BE2C (cell line): Measurements from ENCODE around the gene CMTM2.

Source experiments
- DNase-seq: peaks from one replicate; pipeline ENCODE4 v3.0.0-alpha.2; 2020
- H3K27me3 ChIP-seq: fragments of 250-450 bp; sonication (Bioruptor Pico); 2 replicates; pipeline ENCODE4 v1.5.1; 2020; ENCODE audit warnings: mild to moderate bottlenecking
- H3K36me3 ChIP-seq: fragments of 250-450 bp; sonication (Bioruptor Pico); 2 replicates; pipeline ENCODE4 v1.5.1; 2020; ENCODE audit warnings: mild to moderate bottlenecking
- H3K4me1 ChIP-seq: fragments of 250-450 bp; sonication (Bioruptor Pico); 2 replicates; pipeline ENCODE4 v1.5.1; 2020
- H3K4me3 ChIP-seq: 2 replicates; pipeline ENCODE4 v1.5.1; 2011; ENCODE audit warnings: low read depth, low read length
- H3K9me3 ChIP-seq: fragments of 250-450 bp; sonication (Bioruptor Pico); 2 replicates; pipeline ENCODE4 v1.5.1; 2020
- TF ChIP-seq, protein P1 (sequence below): IDR thresholded peaks from 2 replicates; pipeline ENCODE4 v1.5.1; 2012; ENCODE audit warnings: mild to moderate bottlenecking, low read depth, low read length

The CMTM2 gene

GRCh38 chr16:66574081-66574480 is 5.2 kb upstream of the CMTM2 start:
- H3K4me1 ChIP-seq, result no peaks in the 10 kb centered on the region
- TF ChIP-seq, protein P1, sequence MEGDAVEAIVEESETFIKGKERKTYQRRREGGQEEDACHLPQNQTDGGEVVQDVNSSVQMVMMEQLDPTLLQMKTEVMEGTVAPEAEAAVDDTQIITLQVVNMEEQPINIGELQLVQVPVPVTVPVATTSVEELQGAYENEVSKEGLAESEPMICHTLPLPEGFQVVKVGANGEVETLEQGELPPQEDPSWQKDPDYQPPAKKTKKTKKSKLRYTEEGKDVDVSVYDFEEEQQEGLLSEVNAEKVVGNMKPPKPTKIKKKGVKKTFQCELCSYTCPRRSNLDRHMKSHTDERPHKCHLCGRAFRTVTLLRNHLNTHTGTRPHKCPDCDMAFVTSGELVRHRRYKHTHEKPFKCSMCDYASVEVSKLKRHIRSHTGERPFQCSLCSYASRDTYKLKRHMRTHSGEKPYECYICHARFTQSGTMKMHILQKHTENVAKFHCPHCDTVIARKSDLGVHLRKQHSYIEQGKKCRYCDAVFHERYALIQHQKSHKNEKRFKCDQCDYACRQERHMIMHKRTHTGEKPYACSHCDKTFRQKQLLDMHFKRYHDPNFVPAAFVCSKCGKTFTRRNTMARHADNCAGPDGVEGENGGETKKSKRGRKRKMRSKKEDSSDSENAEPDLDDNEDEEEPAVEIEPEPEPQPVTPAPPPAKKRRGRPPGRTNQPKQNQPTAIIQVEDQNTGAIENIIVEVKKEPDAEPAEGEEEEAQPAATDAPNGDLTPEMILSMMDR, result no peak
- no peaks in the 10 kb centered on the region for H3K36me3 ChIP-seq

DNA sequence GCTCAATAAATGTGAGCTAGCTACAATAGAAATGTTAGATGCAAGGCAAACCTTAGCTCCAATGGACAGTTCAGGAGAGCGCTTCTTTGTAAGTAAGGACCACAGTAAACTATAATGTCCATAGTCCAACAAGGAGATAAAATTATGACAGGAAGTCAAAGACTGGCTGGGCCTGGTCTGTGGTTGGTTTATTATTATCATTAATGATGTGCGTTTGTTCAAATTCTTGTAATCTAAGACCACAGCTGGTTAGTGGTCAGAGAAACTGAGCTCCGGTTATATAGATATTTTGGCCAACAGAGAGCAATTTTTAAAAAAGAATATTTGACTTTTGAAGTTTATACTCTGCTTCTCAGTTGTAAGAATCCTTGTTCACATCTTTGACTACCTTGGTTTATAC is 4.7 kb upstream of the CMTM2 start:
- Histone ChIP-seq H3K4me3 (no peak overlapping the region), H3K27me3 (peaks cover 18% of the 10 kb centered on the region), H3K9me3 (peaks cover 2% of the 10 kb centered on the region; the same call in 1 of the 2 replicates), H3K36me3 (no peaks in the 10 kb centered on the region), H3K4me1 (no peaks in the 10 kb centered on the region)
- DNase-seq, result no peak
- TF ChIP-seq, protein P1, result no peak

More at GRCh38 chr16:66574081-66574480, 5.2 kb upstream of the CMTM2 start:
- no peak for DNase-seq
- Histone ChIP-seq H3K9me3 (peaks cover 1% of the 10 kb centered on the region; the same call in 1 of the 2 replicates), H3K4me3 (no peak overlapping the region), H3K27me3 (peaks cover 13% of the 10 kb centered on the region)

DNA sequence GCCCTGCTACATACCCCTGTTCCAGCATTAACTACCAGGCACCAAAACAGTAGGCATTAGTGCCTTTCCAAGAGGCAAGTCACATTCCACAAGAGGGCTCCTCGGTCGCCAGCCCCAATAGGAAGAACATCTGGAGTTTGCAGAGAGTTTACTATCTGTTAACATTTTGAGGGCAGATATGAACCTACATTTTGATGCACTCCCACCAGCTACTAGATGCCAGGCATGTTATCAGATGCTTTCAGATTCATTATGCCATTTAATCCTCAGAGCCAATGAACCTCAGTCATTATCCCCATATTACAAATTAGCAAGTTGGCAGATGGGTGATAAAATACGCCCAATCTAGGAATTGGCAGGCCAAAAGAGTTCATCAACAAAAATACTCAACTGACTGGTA is 4.2 kb upstream of the CMTM2 start:
- Histone ChIP-seq H3K36me3 (no peaks in the 10 kb centered on the region), H3K4me3 (no peak overlapping the region), H3K9me3 (peaks cover 2% of the 10 kb centered on the region; the same call in 1 of the 2 replicates), H3K4me1 (no peaks in the 10 kb centered on the region), H3K27me3 (peaks cover 18% of the 10 kb centered on the region)
- no peak for DNase-seq
- TF ChIP-seq, protein P1, result no peak

- TF ChIP-seq, protein P1, result no peak
- H3K4me3 ChIP-seq, result no peak overlapping the region
- DNase-seq, result no peak
- H3K4me1 ChIP-seq, result no peaks in the 10 kb centered on the region
- H3K36me3 ChIP-seq, result no peaks in the 10 kb centered on the region
- peaks cover 2% of the 10 kb centered on the region; the same call in 1 of the 2 replicates for H3K9me3 ChIP-seq
- H3K27me3 ChIP-seq, result peaks cover 18% of the 10 kb centered on the region
Measured at GRCh38 chr16:66576296-66576695, 3.0 kb upstream of the CMTM2 start.

DNA sequence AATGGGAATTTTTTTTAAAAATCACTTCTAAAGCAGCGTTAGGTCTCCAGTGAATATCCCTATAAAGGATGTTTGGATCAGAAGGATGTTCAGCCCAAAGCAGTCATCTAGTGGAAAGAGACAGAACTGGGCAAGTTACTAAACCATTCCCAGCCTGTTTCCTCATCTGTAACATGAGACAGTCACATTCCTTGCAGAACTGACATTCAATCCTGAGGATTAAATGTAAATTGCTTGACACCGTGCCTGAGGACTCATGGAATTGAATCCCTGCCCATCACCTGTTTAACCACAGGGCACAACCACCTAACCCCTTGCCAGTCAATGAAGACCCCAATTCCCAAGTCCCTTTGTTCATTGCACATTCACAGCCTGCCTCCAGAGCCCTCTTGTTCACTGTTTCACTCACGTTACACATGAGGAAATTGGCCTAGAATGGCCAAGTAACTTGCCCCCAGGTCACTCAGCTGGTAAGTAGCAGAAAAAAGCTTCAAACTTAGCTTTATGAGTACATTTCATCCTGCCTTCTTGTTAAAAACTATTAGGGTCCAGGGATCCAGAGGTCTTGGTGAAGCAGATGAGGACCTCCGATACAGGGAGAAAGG is 1.4 kb downstream of the CMTM2 start:
- Histone ChIP-seq H3K4me3 (no peak overlapping the region), H3K36me3 (no peaks in the 10 kb centered on the region), H3K9me3 (peaks cover 2% of the 10 kb centered on the region), H3K4me1 (no peaks in the 10 kb centered on the region), H3K27me3 (peaks cover 18% of the 10 kb centered on the region)
- TF ChIP-seq, protein P1, result no peak
- DNase-seq, result no peak

DNA sequence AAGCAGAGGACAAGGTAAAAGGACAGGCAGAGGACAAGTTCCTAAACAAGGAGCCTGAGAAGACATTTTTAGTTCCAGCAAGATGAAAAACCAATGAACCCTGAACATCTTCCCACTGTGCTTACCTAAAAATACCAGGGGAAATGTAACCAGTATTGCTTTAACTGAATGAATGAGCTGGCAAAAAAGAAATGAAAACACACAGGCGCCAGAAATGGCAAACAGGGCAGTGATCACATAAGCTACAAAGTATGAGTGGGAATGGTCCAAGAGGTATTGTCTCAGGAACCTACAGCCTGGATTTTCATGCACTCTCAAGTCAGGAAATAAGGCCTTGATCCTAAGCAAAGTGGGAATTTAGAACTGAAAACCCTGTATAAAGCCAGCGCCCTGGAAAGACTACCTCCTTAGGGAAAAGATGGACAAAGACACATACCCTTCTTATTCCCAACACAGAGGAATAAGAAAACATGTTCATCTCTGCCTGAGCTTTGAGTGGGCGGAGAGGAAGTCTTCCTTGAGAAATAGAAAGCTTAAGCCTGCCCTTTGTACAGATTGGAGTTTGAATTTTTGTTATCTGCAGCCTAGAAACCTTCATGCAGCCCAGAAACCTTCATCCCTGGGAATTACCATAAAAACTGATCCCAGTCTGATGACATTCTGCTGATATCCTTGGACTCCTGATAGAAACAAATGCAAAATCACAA is 2.1 kb downstream of the CMTM2 start:
- TF ChIP-seq, protein P1, result no peak
- H3K9me3 ChIP-seq, result peaks cover 2% of the 10 kb centered on the region
- no peaks in the 10 kb centered on the region for H3K4me1 ChIP-seq
- no peak for DNase-seq
- H3K27me3 ChIP-seq, result peaks cover 18% of the 10 kb centered on the region
- H3K36me3 ChIP-seq, result no peaks in the 10 kb centered on the region
- no peak overlapping the region for H3K4me3 ChIP-seq
